HCT116 (cell line): Measurements from ENCODE around the gene CFAP57. TPM values are rescaled to one million over a fixed set of nuclear protein-coding genes. Genes with fewer than 3 reads are reported as not detected.

Experiments used
- ATAC-seq: fragments of 200-7000 bp; cut with Tn5 transposase; 2 replicates; pipeline ENCODE4 v1.9.1; 2020; ENCODE audit warnings: mild to moderate bottlenecking, moderate library complexity
- BruUV-seq: library from RNA; stranded (reverse); fragments of 400-500 nt; replicated peaks from 2 replicates; lab custom pipeline; 2021; lab: Mats Ljungman, UMichigan
- CTCF ChIA-PET: fragments of 300-600 bp; sonication (Branson Sonifier 250); formaldehyde crosslinking; loops from one replicate; lab custom pipeline; 2021; ENCODE audit warnings: antibody characterized with exemption; lab: Charles Lee
- POLR2A ChIA-PET: fragments of 300-600, 350-600 bp; sonication (Branson Sonifier 250); formaldehyde crosslinking; loops from one replicate; lab custom pipeline; 2021; ENCODE audit warnings: antibody characterized with exemption; lab: Charles Lee
- RAD21 ChIA-PET, 2 experiments: fragments of 300-600 bp; sonication (Branson Sonifier 250); formaldehyde crosslinking; loops; one replicate each; lab custom pipeline; 2023; ENCODE audit warnings: low total read pairs in 2 of 2; ENCODE audit not compliant: uncharacterized antibody in 2 of 2, unreplicated experiment in 2 of 2, low non-redundant PET in 1 of 2; lab: Charles Lee
- DNase-seq: peaks from one replicate; pipeline ENCODE4 v3.0.0-alpha.2; 2010; ENCODE audit warnings: low read depth, low spot score
- H2AFZ ChIP-seq: fragments of 200-600 bp; shearing (Covaris generic), sonication (generic); 2 replicates; pipeline ENCODE4 v1.6.1; 2017; ENCODE audit warnings: low read depth, mixed run types, mixed read lengths, antibody characterized with exemption, low read length; ENCODE audit not compliant: poor library complexity, severe bottlenecking
- H3K27ac ChIP-seq: 2 replicates; pipeline ENCODE4 v1.5.1; 2012; ENCODE audit warnings: low read depth, low read length
- H3K27me3 ChIP-seq: fragments of 200-600 bp; sonication (generic); 2 replicates; pipeline ENCODE4 v1.6.1; 2016; ENCODE audit warnings: mixed run types, low read length, mixed read lengths; ENCODE audit not compliant: insufficient read depth
- H3K36me3 ChIP-seq, 2 experiments: fragments of 200-500 bp in 1 of 2; fragments of 200-600 bp in 1 of 2; sonication (Bioruptor generic) in 1 of 2; sonication (generic) in 1 of 2; 2 replicates each; pipeline versions ENCODE4 v1.5.1 to v1.6.1; 2014 to 2016; ENCODE audit warnings: low read length in 2 of 2, inconsistent platforms in 1 of 2, mixed read lengths in 1 of 2, mixed run types in 1 of 2; ENCODE audit not compliant: insufficient read depth in 2 of 2, control insufficient read depth in 1 of 2
- H3K4me1 ChIP-seq, 2 experiments: fragments of 200-600 bp in 1 of 2; sonication (generic) in 1 of 2; 2 replicates each; pipeline versions ENCODE4 v1.5.1 to v1.6.1; 2012 to 2017; ENCODE audit warnings: low read length in 2 of 2, inconsistent platforms in 1 of 2, mild to moderate bottlenecking in 1 of 2, mixed read lengths in 1 of 2, mixed run types in 1 of 2, moderate library complexity in 1 of 2; ENCODE audit not compliant: insufficient read depth in 2 of 2, control insufficient read depth in 1 of 2
- H3K4me2 ChIP-seq: fragments of 200-600 bp; sonication (generic); 2 replicates; pipeline ENCODE4 v1.6.1; 2017; ENCODE audit warnings: mixed run types, low read length, mixed read lengths
- H3K4me3 ChIP-seq, 2 experiments: fragments of 200-600 bp in 1 of 2; sonication (generic) in 1 of 2; replicated peaks in 1 of 2; 2 replicates each; pipeline ENCODE4 v1.5.1; 2011 to 2016; ENCODE audit warnings: low read length in 2 of 2, control low read depth in 1 of 2, low read depth in 1 of 2, mild to moderate bottlenecking in 1 of 2, mixed read lengths in 1 of 2, mixed run types in 1 of 2
- H3K79me2 ChIP-seq: fragments of 200-600 bp; sonication (generic); 2 replicates; pipeline ENCODE4 v1.6.1; 2017; ENCODE audit warnings: mild to moderate bottlenecking, mixed run types, low read length, moderate library complexity, mixed read lengths; ENCODE audit not compliant: insufficient read depth
- H3K9ac ChIP-seq: fragments of 200-600 bp; sonication (generic); 2 replicates; pipeline ENCODE4 v1.6.1; 2016; ENCODE audit warnings: low read length, mixed read lengths
- H3K9me2 ChIP-seq: fragments of 200-600 bp; sonication (generic), shearing (Covaris generic); 2 replicates; pipeline ENCODE4 v1.6.1; 2017; ENCODE audit warnings: mixed run types, mild to moderate bottlenecking, moderate library complexity; ENCODE audit not compliant: insufficient read depth
- H3K9me3 ChIP-seq, 2 experiments: fragments of 200-500 bp in 1 of 2; fragments of 200-600 bp in 1 of 2; sonication (Bioruptor generic) in 1 of 2; sonication (generic) in 1 of 2; 2 replicates each; pipeline ENCODE4 v1.6.1; 2014 to 2017; ENCODE audit warnings: low read length in 2 of 2, mixed read lengths in 2 of 2, inconsistent platforms in 1 of 2, low read depth in 1 of 2, mild to moderate bottlenecking in 1 of 2, mixed run types in 1 of 2, moderate library complexity in 1 of 2; ENCODE audit not compliant: control insufficient read depth in 1 of 2, insufficient read depth in 1 of 2
- H4K20me1 ChIP-seq: fragments of 200-600 bp; sonication (generic), shearing (Covaris generic); 2 replicates; pipeline ENCODE4 v1.6.1; 2017; ENCODE audit warnings: mixed run types, mild to moderate bottlenecking, moderate library complexity; ENCODE audit not compliant: insufficient read depth
- ATF3 ChIP-seq: IDR thresholded peaks from 2 replicates; pipeline ENCODE4 v1.6.1; 2012
- CEBPB ChIP-seq: IDR thresholded peaks from 2 replicates; pipeline ENCODE4 v1.6.1; 2012; ENCODE audit warnings: low read depth
- EZH2 ChIP-seq: fragments of 200-600 bp; sonication (generic); IDR thresholded peaks from 2 replicates; pipeline ENCODE4 v1.6.1; 2017; ENCODE audit warnings: antibody characterized with exemption, mixed run types
- EZH2phosphoT487 ChIP-seq: fragments of 200-600 bp; IDR thresholded peaks from 2 replicates; pipeline ENCODE4 v1.6.1; 2018; ENCODE audit warnings: antibody characterized with exemption, borderline replicate concordance
- POLR2AphosphoS5 ChIP-seq: IDR thresholded peaks from 2 replicates; pipeline ENCODE4 v1.6.1; 2011; ENCODE audit warnings: mild to moderate bottlenecking, low read depth, low read length, moderate library complexity
- RAD21 ChIP-seq: IDR thresholded peaks from 2 replicates; pipeline ENCODE4 v1.6.1; 2012; ENCODE audit warnings: low read depth, mild to moderate bottlenecking
- REST ChIP-seq: IDR thresholded peaks from 2 replicates; pipeline ENCODE4 v1.6.1; 2012; ENCODE audit warnings: low read depth
- SIN3A ChIP-seq: IDR thresholded peaks from 2 replicates; pipeline ENCODE4 v1.6.1; 2012; ENCODE audit warnings: low read depth
- TCF7L2 ChIP-seq: IDR thresholded peaks from 2 replicates; pipeline ENCODE4 v1.7.0; 2011; ENCODE audit warnings: borderline replicate concordance, inconsistent platforms; ENCODE audit not compliant: insufficient read depth, insufficient read length; ENCODE audit errors: extremely low read depth
- YY1 ChIP-seq: IDR thresholded peaks from 2 replicates; pipeline ENCODE4 v1.6.1; 2011; ENCODE audit warnings: low read length, low read depth, moderate library complexity, mild to moderate bottlenecking; ENCODE audit not compliant: insufficient replicate concordance; ENCODE audit errors: extremely low read depth
- ZNF274 ChIP-seq: fragments of 200-500 bp; sonication (Bioruptor generic); IDR thresholded peaks from 2 replicates; pipeline ENCODE4 v1.6.1; 2014; ENCODE audit warnings: mild to moderate bottlenecking, low read depth, low read length, inconsistent platforms
- intact Hi-C: fragments of 100-400 bp; cut with micrococcal nuclease; formaldehyde crosslinking; loops from 2 replicates; pipeline ENCODE4 v1.10.0; 2022
- total RNA-seq: library from RNA; stranded (reverse); gene quantifications from one replicate; pipeline ENCODE4 v1.2.1, GENCODE V29; 2021; ENCODE audit not compliant: unreplicated experiment
- TF ChIP-seq, protein P1 (sequence below): IDR thresholded peaks from 2 replicates; pipeline ENCODE4 v1.6.1; 2011; ENCODE audit warnings: mild to moderate bottlenecking, low read length, moderate library complexity; ENCODE audit not compliant: insufficient replicate concordance; ENCODE audit errors: extremely low read depth
- TF ChIP-seq, protein P2 (sequence below), 3 experiments: fragments of 200-600 bp in 1 of 3; sonication (generic) in 1 of 3; IDR thresholded peaks in 2 of 3; conservative IDR thresholded peaks in 1 of 3; 2 replicates each; pipeline ENCODE4 v1.5.1; 2012 to 2017; ENCODE audit warnings: low read depth in 2 of 3, low read length in 2 of 3, antibody characterized with exemption in 1 of 3, borderline replicate concordance in 1 of 3, control low read depth in 1 of 3, mild to moderate bottlenecking in 1 of 3, mixed read lengths in 1 of 3, mixed run types in 1 of 3, moderate library complexity in 1 of 3; ENCODE audit not compliant: insufficient read depth in 1 of 3

The CFAP57 gene
- total RNA-seq, 1 experiment from 2014 or later, result 0.49 TPM

DNA sequence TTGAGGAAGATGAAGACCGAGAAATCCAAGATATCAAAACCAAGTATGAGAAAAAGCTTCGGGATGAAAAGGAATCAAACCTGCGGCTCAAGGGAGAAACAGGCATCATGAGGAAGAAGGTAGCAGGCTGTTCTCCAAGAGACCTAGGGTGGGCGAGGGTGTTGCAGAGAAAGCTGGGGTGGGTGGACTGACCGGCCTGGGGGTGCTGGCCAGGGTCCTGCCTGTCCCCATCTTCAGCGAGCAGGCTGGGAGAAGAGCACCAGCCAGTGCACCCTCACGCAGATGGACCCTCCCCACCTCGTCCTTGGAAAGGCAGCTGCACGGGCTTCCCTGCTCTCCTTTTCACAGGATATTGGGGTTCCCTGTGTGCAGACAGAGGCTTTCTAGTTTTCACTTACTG, 50.7 kb downstream of the CFAP57 start (continued):
- TF ChIP-seq REST, result no peak
- TF ChIP-seq, protein P1, sequence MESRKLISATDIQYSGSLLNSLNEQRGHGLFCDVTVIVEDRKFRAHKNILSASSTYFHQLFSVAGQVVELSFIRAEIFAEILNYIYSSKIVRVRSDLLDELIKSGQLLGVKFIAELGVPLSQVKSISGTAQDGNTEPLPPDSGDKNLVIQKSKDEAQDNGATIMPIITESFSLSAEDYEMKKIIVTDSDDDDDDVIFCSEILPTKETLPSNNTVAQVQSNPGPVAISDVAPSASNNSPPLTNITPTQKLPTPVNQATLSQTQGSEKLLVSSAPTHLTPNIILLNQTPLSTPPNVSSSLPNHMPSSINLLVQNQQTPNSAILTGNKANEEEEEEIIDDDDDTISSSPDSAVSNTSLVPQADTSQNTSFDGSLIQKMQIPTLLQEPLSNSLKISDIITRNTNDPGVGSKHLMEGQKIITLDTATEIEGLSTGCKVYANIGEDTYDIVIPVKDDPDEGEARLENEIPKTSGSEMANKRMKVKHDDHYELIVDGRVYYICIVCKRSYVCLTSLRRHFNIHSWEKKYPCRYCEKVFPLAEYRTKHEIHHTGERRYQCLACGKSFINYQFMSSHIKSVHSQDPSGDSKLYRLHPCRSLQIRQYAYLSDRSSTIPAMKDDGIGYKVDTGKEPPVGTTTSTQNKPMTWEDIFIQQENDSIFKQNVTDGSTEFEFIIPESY, result no peak

GRCh38 chr1:43225168-43225567, 53.0 kb downstream of the CFAP57 start:
- ATAC-seq, result peak; percentile 61
- POLR2A ChIA-PET, result no interaction called here

More at GRCh38 chr1:43225168-43225567, 53.0 kb downstream of the CFAP57 start:
- ChIA-PET RAD21 (no interaction called here), CTCF (interaction anchor here (3.6 kb wide), 1 partner anchor 190 kb away, joined by 51 read pairs; no protein-coding TSS in a partner anchor)
- no peak overlapping the region for H3K9ac ChIP-seq
- no peak overlapping the region for H3K4me3 ChIP-seq
- no peak for DNase-seq
- H3K4me1 ChIP-seq, result peaks cover 0 to 15% of the 10 kb centered on the region in 2 experiments; a peak in 2 of 4 replicates
- BruUV-seq, result no TSS peak
- H3K9me3 ChIP-seq, result no peaks in the 10 kb centered on the region
- no peaks in the 10 kb centered on the region for H3K36me3 ChIP-seq
- no peak for TF ChIP-seq CEBPB
- no peak for TF ChIP-seq ZNF274
- TF ChIP-seq RAD21, result peak; percentile 27
- TF ChIP-seq EZH2, result no peak
- TF ChIP-seq ATF3, result no peak
- TF ChIP-seq YY1, result no peak
- no peak for TF ChIP-seq SIN3A
- TF ChIP-seq, protein P2, sequence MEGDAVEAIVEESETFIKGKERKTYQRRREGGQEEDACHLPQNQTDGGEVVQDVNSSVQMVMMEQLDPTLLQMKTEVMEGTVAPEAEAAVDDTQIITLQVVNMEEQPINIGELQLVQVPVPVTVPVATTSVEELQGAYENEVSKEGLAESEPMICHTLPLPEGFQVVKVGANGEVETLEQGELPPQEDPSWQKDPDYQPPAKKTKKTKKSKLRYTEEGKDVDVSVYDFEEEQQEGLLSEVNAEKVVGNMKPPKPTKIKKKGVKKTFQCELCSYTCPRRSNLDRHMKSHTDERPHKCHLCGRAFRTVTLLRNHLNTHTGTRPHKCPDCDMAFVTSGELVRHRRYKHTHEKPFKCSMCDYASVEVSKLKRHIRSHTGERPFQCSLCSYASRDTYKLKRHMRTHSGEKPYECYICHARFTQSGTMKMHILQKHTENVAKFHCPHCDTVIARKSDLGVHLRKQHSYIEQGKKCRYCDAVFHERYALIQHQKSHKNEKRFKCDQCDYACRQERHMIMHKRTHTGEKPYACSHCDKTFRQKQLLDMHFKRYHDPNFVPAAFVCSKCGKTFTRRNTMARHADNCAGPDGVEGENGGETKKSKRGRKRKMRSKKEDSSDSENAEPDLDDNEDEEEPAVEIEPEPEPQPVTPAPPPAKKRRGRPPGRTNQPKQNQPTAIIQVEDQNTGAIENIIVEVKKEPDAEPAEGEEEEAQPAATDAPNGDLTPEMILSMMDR (IDR thresholded peaks at IDR 0.05 in 2 of 3, conservative IDR thresholded peaks at IDR 0.05 in 1 of 3; ENCODE audit: borderline replicate concordance in 1 of 3, insufficient read depth in 1 of 3, low read depth in 2 of 3, low read length in 2 of 3), result 0 out of 6 replicates have a peak, but pooled peaks of 1 of the 3 experiments have one; percentile 9
- TF ChIP-seq TCF7L2, result no peak
- TF ChIP-seq EZH2phosphoT487, result no peak
- TF ChIP-seq POLR2AphosphoS5, result no peak
- H3K27me3 ChIP-seq, result no peaks in the 10 kb centered on the region
- H2AFZ ChIP-seq, result no peak overlapping the region
- no peak overlapping the region for H3K27ac ChIP-seq
- no peaks in the 10 kb centered on the region for H4K20me1 ChIP-seq
- H3K79me2 ChIP-seq, result no peaks in the 10 kb centered on the region
- no peaks in the 10 kb centered on the region for H3K9me2 ChIP-seq
- intact Hi-C loops, result loop anchor here (10.0 kb wide), 2 partner anchors 300 to 810 kb away; partner anchors contain the start of gene SLC6A9
- H3K4me2 ChIP-seq, result no peak overlapping the region
